Epithelial cell of proximal tubule (primary cell): ENCODE measurements around the gene TMEM26. TPM values are rescaled to one million over a fixed set of nuclear protein-coding genes. Genes with fewer than 3 reads are reported as not detected.
"Not testable (repeated sequence)": the region's sequence is repeated elsewhere in the genome, so short reads cannot be mapped to it uniquely, and the experiment has no call there.

Experiments used
- DNase-seq: peaks from one replicate; pipeline ENCODE4 v3.0.0-alpha.2; 2011; ENCODE audit warnings: low read depth
- H3K4me3 ChIP-seq: 2 replicates; pipeline ENCODE4 v1.5.1; 2011; ENCODE audit warnings: low read depth, mild to moderate bottlenecking, low read length
- CTCF ChIP-seq: conservative IDR thresholded peaks from 2 replicates; pipeline ENCODE4 v1.5.1; 2012; ENCODE audit warnings: low read depth, mild to moderate bottlenecking, low read length
- total RNA-seq: library from RNA; depleted of rRNA; stranded (reverse); fragments of >200 nt; gene quantifications from 2 replicates; pipeline ENCODE4 v1.2.3, GENCODE V29; 2015

Gene TMEM26
- total RNA-seq, 1 donor from 2014 or later = 0.23 TPM

GRCh38 chr10:61389887-61390286 lies 63.3 kb downstream of the TMEM26 start:
- no peak for DNase-seq
- no peak for TF ChIP-seq CTCF
- no peak overlapping the region for H3K4me3 ChIP-seq

GRCh38 chr10:61388986-61389385 lies 64.2 kb downstream of the TMEM26 start:
- DNase-seq, H3K4me3 ChIP-seq: not testable (repeated sequence)

DNA sequence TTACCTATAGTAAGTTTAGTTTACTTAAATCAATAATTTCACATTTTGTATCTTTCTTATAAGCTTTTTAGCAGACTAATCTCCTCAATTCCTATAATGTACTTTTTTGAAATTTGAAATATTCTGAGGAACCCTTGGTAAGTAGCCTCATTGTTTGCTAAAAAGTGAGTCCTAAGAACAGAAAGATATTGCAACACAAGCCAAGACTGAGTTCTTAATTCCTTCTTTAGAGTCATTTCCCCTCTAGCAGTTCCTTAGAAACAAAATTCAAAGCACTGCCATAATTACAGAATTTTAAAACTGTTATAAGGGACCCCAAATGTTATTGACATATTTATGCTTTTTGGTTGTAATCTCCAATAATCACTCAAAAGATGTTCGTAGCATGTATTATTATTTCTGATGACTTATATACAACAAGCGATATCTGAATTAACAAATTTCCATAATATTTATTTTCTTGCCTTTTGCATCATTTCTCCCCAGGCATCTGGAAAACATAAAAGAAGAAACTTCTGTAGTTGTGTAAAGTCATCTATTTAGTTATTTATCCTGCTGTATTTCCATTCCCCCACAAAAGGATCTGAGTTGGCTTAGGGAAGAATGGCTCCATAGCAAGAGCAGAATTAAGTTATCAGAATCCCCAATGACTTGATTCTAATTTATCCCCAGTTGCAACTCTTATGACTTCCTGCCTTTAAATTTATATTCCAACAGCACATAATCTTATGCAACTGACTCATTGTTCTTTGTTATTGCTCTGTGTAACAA lies 67.8 kb downstream of the TMEM26 start:
- H3K4me3 ChIP-seq = no peak overlapping the region
- no peak for TF ChIP-seq CTCF
- no peak for DNase-seq

DNA sequence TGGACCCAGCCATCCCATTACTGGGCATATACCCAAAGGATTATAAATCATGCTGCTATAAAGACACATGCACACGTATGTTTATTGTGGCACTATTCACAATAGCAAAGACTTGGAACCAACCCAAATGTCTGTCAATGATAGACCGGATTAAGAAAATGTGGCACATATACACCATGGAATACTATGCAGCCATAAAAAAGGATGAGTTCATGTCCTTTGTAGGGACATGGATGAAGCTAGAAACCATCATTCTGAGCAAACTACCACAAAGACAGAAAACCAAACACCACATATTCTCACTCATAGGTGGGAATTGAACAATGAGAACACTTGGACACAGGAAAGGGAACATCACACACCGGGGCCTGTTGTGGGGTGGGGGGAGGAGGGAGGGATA lies 72.0 kb downstream of the TMEM26 start:
- not testable (repeated sequence) for DNase-seq, H3K4me3 ChIP-seq

DNA sequence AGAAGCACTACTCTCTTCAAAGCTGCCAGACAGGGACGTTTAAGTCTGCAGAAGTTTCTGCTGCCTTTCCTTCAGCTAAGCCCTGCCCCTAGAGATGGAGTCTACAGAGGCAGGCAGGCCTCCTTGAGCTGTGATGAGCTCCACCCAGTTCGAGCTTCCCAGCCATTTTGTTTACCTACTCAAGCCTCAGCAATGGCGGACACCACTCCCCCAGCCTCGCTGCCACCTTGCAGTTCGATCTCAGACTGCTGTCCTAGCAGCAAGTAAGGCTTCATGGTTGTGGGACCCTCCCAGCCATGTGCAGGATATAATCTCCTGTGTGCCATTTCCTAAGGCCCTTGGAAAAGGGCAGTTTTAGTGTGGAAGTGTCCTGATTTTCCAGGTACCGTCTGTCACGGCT lies 74.3 kb downstream of the TMEM26 start:
- no peak for DNase-seq
- TF ChIP-seq CTCF = no peak
- H3K4me3 ChIP-seq = no peak overlapping the region

- DNase-seq = no peak
- no peak overlapping the region for H3K4me3 ChIP-seq
- no peak for TF ChIP-seq CTCF
These were observed 76.2 kb downstream of the TMEM26 start for GRCh38 chr10:61376908-61377368.

DNA sequence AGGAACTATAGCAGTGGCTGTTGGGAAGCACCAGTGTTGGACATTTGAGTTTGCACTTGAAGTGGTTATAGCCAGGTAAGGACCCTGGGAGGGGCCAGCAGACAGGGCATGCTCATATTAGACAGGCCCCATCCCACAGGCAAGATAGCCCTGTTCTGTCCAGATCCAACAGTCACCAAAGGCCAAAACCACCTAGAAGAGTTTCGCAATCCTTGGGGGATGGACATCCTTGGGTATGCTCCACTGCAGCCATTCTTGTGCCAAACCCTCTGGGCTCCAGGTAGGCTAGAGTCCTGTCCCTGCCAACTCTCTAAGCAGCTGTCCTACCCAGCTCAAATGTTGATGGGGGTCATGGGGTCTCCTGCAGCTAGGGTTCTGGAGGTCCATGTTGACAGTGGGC lies 76.8 kb downstream of the TMEM26 start:
- DNase-seq = no peak
- TF ChIP-seq CTCF = no peak
- no peak overlapping the region for H3K4me3 ChIP-seq

GRCh38 chr10:61366365-61366764 lies 86.8 kb downstream of the TMEM26 start:
- no peak for DNase-seq
- no peak overlapping the region for H3K4me3 ChIP-seq
- no peak for TF ChIP-seq CTCF
